ENCODE measurements around the gene ZNF598.
"Not testable (repeated sequence)": the region's sequence is repeated elsewhere in the genome, so short reads cannot be mapped to it uniquely, and the experiment has no call there.

The ZNF598 gene

GRCh38 chr16:1974157-1975070 is 35.2 kb downstream of the ZNF598 start:
- no peak for ATAC-seq

GRCh38 chr16:1973461-1974156 is 36.0 kb downstream of the ZNF598 start:
- ATAC-seq: no peak

GRCh38 chr16:1972490-1972877 is 37.1 kb downstream of the ZNF598 start:
- peak in 1 of 2 donors; percentile 6 for ATAC-seq

- peak; percentile 96 to 97 for ATAC-seq
Observed at GRCh38 chr16:1971796-1972489, 37.7 kb downstream of the ZNF598 start, which contains the start of gene TBL3. TBL3 (plus strand) TSS chr16:1972053; CDS start chr16:1972165, 112 bp downstream.

- no peak for ATAC-seq
Observed at GRCh38 chr16:1968146-1968953, 41.3 kb downstream of the ZNF598 start.

GRCh38 chr16:1966460-1966859 is 43.2 kb downstream of the ZNF598 start, which contains the start of gene RNF151:
RNF151 (plus strand) TSS chr16:1966856; CDS start chr16:1966882, 26 bp downstream.
- no peak for ATAC-seq

GRCh38 chr16:1965396-1966001 is 44.1 kb downstream of the ZNF598 start:
- no peak for ATAC-seq

- peak; percentile 84 to 87 for ATAC-seq
Observed at GRCh38 chr16:1964506-1965395, 44.9 kb downstream of the ZNF598 start, which contains the start of gene RPS2. RPS2 (minus strand) TSS chr16:1964826; CDS start chr16:1964625, 201 bp downstream.

- ATAC-seq: peak in 1 of 2 donors; percentile 7
Observed at GRCh38 chr16:1963806-1964505, 45.7 kb downstream of the ZNF598 start.

- not testable (repeated sequence) for ATAC-seq
Observed at GRCh38 chr16:1962161-1963153, 47.2 kb downstream of the ZNF598 start.

- no peak for ATAC-seq
Observed at GRCh38 chr16:1961651-1962067, 48.0 kb downstream of the ZNF598 start.

- peak; percentile 4 to 12 for ATAC-seq
Observed at GRCh38 chr16:1960665-1961630, 48.7 kb downstream of the ZNF598 start.

GRCh38 chr16:1959269-1960039 is 50.2 kb downstream of the ZNF598 start, which contains the start of gene NDUFB10:
NDUFB10 (plus strand) TSS chr16:1959538; CDS start chr16:1959625, 87 bp downstream.
- peak; percentile 74 for ATAC-seq

- ATAC-seq: no peak
Observed at GRCh38 chr16:1958715-1959268, 50.8 kb downstream of the ZNF598 start.

GRCh38 chr16:1958143-1958491 is 51.5 kb downstream of the ZNF598 start:
- not testable (repeated sequence) for ATAC-seq

Measured in activated CD4-positive, CD25-positive, alpha-beta regulatory T cell treated with anti-CD3 and anti-CD28 coated beads, Interleukin-2, amount 50 U/mL, for 24 hours (primary cell).